SK-N-MC (cell line): ENCODE results near the gene HOXB5.

Experiments
- EZH2 ChIP-seq: fragments of 200-600 bp; sonication (generic); IDR thresholded peaks from one replicate; pipeline ENCODE4 v1.6.1; 2017; ENCODE audit warnings: antibody characterized with exemption
- FOXP2 ChIP-seq: optimal IDR thresholded peaks from 2 replicates; pipeline ENCODE3; 2011; ENCODE audit warnings: mild to moderate bottlenecking, moderate library complexity; ENCODE audit not compliant: insufficient read depth; ENCODE audit errors: extremely low read length, control extremely low read depth
- POLR2AphosphoS5 ChIP-seq: IDR thresholded peaks from 2 replicates; pipeline ENCODE4 v1.6.1; 2012; ENCODE audit warnings: mild to moderate bottlenecking, low read depth, low read length, borderline replicate concordance

DNA sequence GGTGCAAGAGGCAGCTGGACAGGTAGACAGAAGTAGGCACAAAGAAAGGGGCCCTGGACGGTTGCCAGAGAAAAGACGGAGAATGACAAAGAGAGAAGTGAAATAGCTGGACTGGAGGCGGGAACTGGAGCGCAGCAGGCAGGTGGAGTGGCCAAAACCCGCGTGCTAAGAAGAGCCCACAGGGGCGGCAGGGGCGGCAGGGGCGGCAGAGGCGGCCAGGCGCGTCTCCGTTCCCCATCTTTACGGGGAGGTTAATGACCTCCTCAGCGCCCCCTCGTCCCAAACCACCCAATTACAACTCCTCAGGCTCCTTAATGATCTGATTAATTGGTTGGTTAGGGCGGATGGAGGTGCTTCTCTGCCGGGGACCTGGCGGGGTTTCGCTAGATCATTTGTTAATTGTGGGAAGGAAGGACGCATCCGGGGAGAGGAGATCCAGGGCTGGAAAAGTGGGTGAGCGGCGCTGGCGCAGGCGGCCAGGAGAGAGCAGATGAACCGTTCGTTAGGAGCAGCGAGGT lies 48.0 kb upstream of the HOXB5 start:
- TF ChIP-seq POLR2AphosphoS5 (no peak), EZH2 (no peak), FOXP2 (no peak)
